Measurements from ENCODE around the gene SIRT5. TPM values are rescaled to one million over a fixed set of nuclear protein-coding genes. Genes with fewer than 3 reads are reported as not detected.

Gene SIRT5
- total RNA-seq, 4 donors from 2014 or later: 9.0 to 20.9 (median 16.9) TPM

DNA sequence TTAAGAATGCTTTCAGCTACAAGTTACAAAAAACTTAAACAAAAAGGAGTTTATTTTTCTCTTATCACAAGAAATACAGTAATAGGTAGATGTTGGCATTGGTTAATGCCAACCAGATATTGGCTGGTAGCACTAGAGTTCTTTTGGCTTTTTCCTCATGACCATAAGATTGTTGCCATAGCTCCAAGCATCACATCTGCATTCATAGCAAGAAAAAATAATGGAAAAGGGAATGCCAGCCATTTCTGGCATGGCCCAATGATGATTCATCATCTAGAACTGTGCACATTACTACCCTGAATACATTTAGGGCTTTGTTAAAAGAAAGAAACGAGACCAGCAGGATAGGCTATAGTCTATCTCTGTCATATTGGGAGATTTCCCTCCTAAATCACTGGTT lies 20.8 kb upstream of the SIRT5 start:
- TF ChIP-seq, protein P1, sequence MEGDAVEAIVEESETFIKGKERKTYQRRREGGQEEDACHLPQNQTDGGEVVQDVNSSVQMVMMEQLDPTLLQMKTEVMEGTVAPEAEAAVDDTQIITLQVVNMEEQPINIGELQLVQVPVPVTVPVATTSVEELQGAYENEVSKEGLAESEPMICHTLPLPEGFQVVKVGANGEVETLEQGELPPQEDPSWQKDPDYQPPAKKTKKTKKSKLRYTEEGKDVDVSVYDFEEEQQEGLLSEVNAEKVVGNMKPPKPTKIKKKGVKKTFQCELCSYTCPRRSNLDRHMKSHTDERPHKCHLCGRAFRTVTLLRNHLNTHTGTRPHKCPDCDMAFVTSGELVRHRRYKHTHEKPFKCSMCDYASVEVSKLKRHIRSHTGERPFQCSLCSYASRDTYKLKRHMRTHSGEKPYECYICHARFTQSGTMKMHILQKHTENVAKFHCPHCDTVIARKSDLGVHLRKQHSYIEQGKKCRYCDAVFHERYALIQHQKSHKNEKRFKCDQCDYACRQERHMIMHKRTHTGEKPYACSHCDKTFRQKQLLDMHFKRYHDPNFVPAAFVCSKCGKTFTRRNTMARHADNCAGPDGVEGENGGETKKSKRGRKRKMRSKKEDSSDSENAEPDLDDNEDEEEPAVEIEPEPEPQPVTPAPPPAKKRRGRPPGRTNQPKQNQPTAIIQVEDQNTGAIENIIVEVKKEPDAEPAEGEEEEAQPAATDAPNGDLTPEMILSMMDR (IDR thresholded peaks at IDR 0.05; ENCODE audit: low read depth): no peak

DNA sequence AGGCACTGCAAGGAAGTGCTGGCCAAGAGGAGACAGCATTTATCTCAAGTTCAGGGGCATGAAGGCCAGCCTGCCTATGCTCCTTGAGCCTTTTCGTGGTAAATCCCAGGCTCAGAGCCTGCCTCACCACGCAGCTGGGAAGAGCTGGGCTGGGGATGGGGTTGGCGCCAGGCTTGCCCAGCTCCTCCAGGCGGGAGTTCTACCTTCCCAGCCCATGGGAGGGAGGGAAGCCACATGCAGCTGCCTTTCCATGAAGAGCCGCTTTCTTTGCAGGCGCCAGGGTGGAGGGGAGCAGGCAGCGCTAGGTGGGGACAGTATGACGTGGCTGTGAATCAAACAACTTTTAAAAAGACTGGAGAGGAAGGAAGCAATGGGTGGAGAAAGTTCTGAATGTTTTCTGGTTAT lies 19.5 kb upstream of the SIRT5 start:
- TF ChIP-seq, protein P1 (IDR thresholded peaks at IDR 0.05; ENCODE audit: low read depth): no peak

DNA sequence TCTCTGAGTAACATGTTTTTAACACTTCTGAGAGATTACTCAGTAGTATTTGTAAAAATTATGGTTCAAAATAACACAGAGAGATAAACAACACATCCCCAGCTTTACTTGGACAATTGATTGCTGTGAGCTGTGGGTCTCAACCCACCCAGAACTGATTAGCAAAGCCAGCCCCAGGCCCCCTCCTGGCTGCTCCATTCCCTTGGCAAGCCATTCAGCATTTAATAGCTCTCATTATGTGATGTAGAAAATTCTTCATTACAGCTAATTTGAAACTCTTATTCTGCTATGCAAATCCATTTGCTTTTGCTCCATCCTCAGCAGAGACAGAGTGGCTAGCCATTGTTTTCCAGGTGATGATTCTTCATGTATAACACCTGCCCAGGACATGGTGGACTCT lies 16.6 kb upstream of the SIRT5 start:
- TF ChIP-seq, protein P1 (IDR thresholded peaks at IDR 0.05; ENCODE audit: low read depth): no peak

DNA sequence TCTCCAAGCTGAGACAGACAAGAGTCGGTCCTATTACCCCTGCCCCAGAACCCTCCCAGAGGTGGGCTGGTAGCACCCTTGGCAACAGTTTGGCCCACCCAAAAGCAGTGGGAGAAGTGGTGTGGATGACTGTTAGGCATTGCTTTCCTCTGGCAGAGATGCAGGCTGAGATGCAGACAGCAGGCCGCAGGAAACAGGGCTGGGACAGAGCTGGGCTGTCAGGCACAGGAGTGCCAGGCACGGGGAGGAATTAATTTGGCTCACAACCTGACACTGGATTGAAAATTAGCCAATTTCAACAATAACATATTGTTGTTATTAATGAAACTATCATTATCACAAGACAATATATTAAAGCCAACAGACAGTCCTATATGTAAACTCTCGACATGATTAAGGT lies 15.7 kb upstream of the SIRT5 start:
- TF ChIP-seq, protein P1 (IDR thresholded peaks at IDR 0.05; ENCODE audit: low read depth): no peak

DNA sequence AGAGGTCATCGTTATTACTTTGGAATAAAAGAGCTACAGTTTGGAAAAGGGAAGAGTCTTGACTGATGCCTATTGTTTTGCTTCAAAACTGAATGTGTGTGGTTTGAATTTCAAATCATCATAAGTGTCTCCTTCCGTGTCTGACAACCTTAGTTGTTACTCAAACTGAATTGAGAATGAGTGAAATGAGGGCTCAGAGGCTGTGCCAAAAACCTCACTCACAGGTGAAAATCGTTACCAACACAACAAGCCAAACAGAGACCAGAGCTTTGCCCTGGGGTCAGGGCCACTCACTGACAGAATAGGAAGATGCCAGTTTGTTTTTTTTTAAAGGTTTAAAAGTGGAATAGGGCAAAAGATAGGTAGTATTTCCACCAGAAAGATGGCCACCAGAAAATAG lies 15.2 kb upstream of the SIRT5 start:
- TF ChIP-seq, protein P1 (IDR thresholded peaks at IDR 0.05; ENCODE audit: low read depth): no peak

DNA sequence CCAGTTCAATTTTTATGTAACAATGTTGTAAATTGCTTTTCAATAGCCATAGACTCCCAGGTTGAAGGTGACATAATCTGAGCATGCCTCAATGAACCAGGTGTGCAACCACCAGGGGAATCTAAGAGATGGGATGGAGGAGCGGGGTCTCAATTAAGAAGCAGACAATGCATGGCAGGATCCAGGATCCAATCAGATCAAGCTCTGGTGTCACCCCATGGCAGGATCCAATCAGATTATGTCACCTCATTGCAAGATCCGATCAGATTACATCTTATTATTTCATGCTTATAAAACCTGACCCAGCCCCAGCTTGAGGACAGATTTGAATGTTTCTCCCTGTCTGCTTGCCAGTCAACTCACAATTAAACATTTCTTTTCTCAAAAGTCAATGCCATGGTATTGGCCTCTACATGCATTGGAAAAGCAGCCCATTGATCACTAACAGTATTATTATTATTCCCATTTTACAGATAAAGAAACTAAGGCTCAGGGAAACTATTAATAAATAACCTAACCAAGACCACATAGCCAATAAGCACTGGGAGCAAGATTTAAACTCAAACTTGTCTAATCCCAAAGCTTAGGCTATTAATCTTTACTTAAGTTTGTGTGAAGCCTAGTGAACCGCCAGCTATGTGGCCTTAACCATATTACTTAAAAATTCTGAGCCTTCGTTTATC lies 14.3 kb upstream of the SIRT5 start:
- TF ChIP-seq, protein P1 (IDR thresholded peaks at IDR 0.05; ENCODE audit: low read depth): no peak

DNA sequence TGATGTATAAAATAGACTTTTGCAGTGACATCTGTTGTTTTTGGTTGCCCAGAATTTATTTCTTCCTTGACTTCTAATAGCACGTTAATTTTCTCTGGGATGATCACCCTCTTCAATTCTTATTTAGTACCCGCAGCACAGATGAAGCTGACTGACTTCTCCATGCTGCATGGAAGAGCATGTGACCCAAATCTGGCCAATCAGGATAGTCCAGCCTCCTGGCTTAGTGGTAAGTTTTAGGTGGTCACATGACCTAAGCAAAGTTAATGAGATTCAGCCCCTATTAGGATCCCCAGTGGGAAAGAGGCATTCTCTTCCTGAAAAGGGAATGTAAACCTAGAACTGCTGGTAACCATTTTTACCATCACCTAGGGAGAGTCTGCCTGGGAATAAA lies 13.8 kb upstream of the SIRT5 start:
- TF ChIP-seq, protein P1 (IDR thresholded peaks at IDR 0.05; ENCODE audit: low read depth): no peak
